ENCODE measurements around the gene ABTB2.

The ABTB2 gene

GRCh38 chr11:34209809-34210208, 148.0 kb downstream of the ABTB2 start:
- DNase-seq (ENCODE audit: low read depth): no peak

GRCh38 chr11:34208266-34209135, 149.3 kb downstream of the ABTB2 start:
- no peak for DNase-seq (ENCODE audit: low read depth)

GRCh38 chr11:34207487-34208180, 150.2 kb downstream of the ABTB2 start:
- no peak for DNase-seq (ENCODE audit: low read depth)

- DNase-seq (ENCODE audit: low read depth): no peak
Measured at GRCh38 chr11:34206407-34207300, 151.2 kb downstream of the ABTB2 start.

GRCh38 chr11:34205326-34206035, 152.3 kb downstream of the ABTB2 start:
- DNase-seq (ENCODE audit: low read depth): no peak

GRCh38 chr11:34204396-34205279, 153.2 kb downstream of the ABTB2 start:
- DNase-seq (ENCODE audit: low read depth): no peak

- DNase-seq (ENCODE audit: low read depth): no peak
Measured at GRCh38 chr11:34203377-34203871, 154.4 kb downstream of the ABTB2 start.

GRCh38 chr11:34201129-34201528, 156.7 kb downstream of the ABTB2 start:
- no peak for DNase-seq (ENCODE audit: low read depth)

GRCh38 chr11:34199525-34199924, 158.3 kb downstream of the ABTB2 start:
- DNase-seq (ENCODE audit: low read depth): no peak

GRCh38 chr11:34198523-34198922, 159.3 kb downstream of the ABTB2 start:
- DNase-seq (ENCODE audit: low read depth): no peak

GRCh38 chr11:34197256-34197655, 160.6 kb downstream of the ABTB2 start:
- no peak for DNase-seq (ENCODE audit: low read depth)

GRCh38 chr11:34194576-34195335, 163.1 kb downstream of the ABTB2 start:
- no peak for DNase-seq (ENCODE audit: low read depth)

GRCh38 chr11:34192481-34193401, 165.1 kb downstream of the ABTB2 start:
- DNase-seq (ENCODE audit: low read depth): no peak

GRCh38 chr11:34191578-34191977, 166.2 kb downstream of the ABTB2 start:
- DNase-seq (ENCODE audit: low read depth): no peak

GRCh38 chr11:34190192-34191139, 167.3 kb downstream of the ABTB2 start:
- no peak for DNase-seq (ENCODE audit: low read depth)

- DNase-seq (ENCODE audit: low read depth): no peak
Measured at GRCh38 chr11:34189191-34189590, 168.6 kb downstream of the ABTB2 start.

GRCh38 chr11:34188181-34188580, 169.6 kb downstream of the ABTB2 start:
- DNase-seq (ENCODE audit: low read depth): no peak

Data from T follicular helper cell (primary cell).